Measurements from ENCODE around the gene KCNN1.
"Not testable (repeated sequence)": the region's sequence is repeated elsewhere in the genome, so short reads cannot be mapped to it uniquely, and the experiment has no call there.

DNA sequence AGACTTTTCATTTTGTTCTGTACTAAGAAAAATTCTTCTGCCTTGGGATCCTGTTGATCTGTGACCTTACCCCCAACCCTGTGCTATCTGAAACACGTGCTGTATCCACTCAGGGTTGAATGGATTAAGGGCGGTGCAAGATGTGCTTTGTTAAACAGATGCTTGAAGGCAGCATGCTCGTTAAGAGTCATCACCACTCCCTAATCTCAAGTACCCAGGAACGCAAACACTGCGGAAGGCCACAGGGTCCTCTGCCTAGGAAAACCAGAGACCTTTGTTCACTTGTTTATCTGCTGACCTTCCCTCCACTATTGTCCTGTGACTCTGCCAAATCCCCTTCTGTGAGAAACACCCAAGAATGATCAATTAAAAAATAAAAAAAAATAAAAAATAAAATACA, 47.8 kb upstream of the KCNN1 start:
- not testable (repeated sequence) for TF ChIP-seq CTCF (IDR thresholded peaks at IDR 0.05); ZFX (IDR thresholded peaks at IDR 0.05; ENCODE audit: borderline replicate concordance)
